Natural killer cell treated with Interleukin-12 subunit alpha and Interleukin-12 subunit beta and Interleukin-15 and Interleukin-18, amount 100 ng/mL, for 72 hours (primary cell): ENCODE results near the gene TBX4. TPM values are rescaled to one million over a fixed set of nuclear protein-coding genes. Genes with fewer than 3 reads are reported as not detected.
"Not testable (repeated sequence)": the region's sequence is repeated elsewhere in the genome, so short reads cannot be mapped to it uniquely, and the experiment has no call there.

Experiments used
- ATAC-seq, 2 donors: fragments of 150-1000 bp; cut with Tn5 transposase in 1 of 2; sonication (Bioruptor Pico), chemical (Tn5 transposase) in 1 of 2; 2 replicates each; pipeline ENCODE4 v1.10.0; 2021
- DNase-seq: peaks from one replicate; pipeline ENCODE4 v3.0.0; 2022; ENCODE audit warnings: low spot score
- H3K27ac Mint-ChIP-seq, 2 donors: 1 replicate in 1 of 2; 2 replicates in 1 of 2; pipeline ENCODE4 v1.8.0; 2022; ENCODE audit warnings: mixed read lengths in 2 of 2, mild to moderate bottlenecking in 1 of 2, moderate library complexity in 1 of 2
- H3K27me3 Mint-ChIP-seq, 2 donors: 1 replicate in 1 of 2; 2 replicates in 1 of 2; pipeline ENCODE4 v1.8.0; 2022; ENCODE audit warnings: mixed read lengths in 2 of 2
- H3K36me3 Mint-ChIP-seq: one replicate; pipeline ENCODE4 v1.8.0; 2022; ENCODE audit warnings: mixed read lengths
- H3K4me1 Mint-ChIP-seq, 2 donors: 1 replicate in 1 of 2; 2 replicates in 1 of 2; pipeline ENCODE4 v1.8.0; 2022; ENCODE audit warnings: low read depth in 2 of 2, mixed read lengths in 2 of 2, mild to moderate bottlenecking in 1 of 2
- H3K4me3 Mint-ChIP-seq: one replicate; pipeline ENCODE4 v1.8.0; 2022; ENCODE audit warnings: mixed read lengths
- H3K9me3 Mint-ChIP-seq: 2 replicates; pipeline ENCODE4 v1.8.0; 2022; ENCODE audit warnings: mixed read lengths
- total RNA-seq, 2 donors: library from RNA; stranded (reverse); gene quantifications; one replicate each; pipeline ENCODE4 v1.2.3, GENCODE V29; 2022

Gene TBX4
- total RNA-seq, 2 donors from 2014 or later, result not detected

DNA sequence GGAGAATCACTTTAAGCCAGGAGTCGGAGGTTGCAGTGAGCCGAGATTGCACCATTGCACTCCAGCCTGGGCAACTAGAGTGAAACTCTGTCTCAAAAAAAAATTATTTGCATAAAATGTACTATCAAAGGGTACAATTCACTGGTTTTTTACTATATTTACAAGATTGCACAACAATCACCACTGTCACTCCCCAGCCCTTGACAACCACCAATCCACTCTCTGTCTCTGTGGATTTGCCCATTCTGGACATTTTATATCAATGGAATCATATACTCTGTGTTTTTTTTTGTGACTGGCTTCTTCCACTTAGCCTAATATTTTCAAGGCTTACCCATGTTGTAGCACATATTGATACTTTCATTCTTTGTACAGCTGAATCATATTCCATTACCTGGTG, 33.8 kb upstream of the TBX4 start:
- no peaks in the 10 kb centered on the region for H3K36me3 Mint-ChIP-seq
- no peak overlapping the region for H3K4me3 Mint-ChIP-seq
- H3K27ac Mint-ChIP-seq, result no peak overlapping the region
- ATAC-seq (no peak), DNase-seq (no peak)
- H3K9me3 Mint-ChIP-seq, result no peaks in the 10 kb centered on the region
- peaks cover 0 to 2% of the 10 kb centered on the region in 2 donors for H3K4me1 Mint-ChIP-seq
- peaks cover 25 to 48% of the 10 kb centered on the region in 2 donors for H3K27me3 Mint-ChIP-seq

DNA sequence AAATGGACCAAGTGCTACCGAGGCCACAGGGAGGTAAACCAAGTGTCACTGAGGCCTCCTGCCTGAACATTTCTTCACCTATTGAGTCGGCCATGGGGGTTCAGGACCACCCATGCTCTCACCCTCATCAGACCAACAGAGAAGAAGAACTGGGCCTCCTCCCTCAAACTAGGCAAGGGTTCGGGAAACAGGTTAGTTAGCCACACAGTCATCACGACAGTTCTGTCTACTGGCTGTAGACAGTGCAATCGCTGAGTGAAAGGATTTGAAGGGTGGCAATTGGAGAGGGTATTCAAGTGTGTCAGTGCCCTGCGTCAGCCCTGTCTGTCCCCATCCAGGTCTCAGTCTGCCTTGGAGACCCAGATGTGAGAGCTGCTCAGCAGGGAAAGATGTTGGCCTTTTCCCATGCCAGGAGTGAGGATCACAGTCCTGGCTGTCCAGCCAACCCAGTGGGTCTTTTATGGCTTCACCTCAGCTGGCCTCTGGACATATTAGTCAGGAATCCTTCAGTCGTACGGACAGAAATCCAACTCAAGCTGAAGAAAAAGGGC, 32.7 kb upstream of the TBX4 start:
- Mint-ChIP-seq H3K27me3 (peaks cover 29 to 48% of the 10 kb centered on the region in 2 donors), H3K4me1 (peaks cover 0 to 2% of the 10 kb centered on the region in 2 donors), H3K36me3 (no peaks in the 10 kb centered on the region), H3K4me3 (no peak overlapping the region), H3K9me3 (no peaks in the 10 kb centered on the region), H3K27ac (no peak overlapping the region)
- DNase-seq (no peak), ATAC-seq (no peak)

DNA sequence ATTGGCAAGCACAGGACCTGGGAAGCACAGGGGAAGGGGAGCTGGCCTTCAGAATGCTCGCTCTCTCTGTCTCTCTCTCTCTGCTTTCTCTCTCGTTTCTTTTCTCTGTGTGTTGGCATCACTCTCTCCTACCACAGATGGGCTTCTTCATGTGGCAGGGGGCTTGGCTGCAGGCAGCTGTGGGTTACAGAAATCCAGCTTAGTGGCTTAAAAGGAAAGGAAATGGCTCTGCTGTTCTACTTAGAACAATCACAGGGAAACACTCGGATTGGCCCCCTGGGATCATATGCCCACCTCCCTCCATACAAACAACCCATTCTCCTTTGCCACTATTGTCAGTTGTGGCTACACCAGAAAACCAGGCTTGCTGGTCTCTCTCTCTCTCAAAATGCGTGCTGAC, 32.2 kb upstream of the TBX4 start:
- peaks cover 0 to 2% of the 10 kb centered on the region in 2 donors for H3K4me1 Mint-ChIP-seq
- no peaks in the 10 kb centered on the region for H3K9me3 Mint-ChIP-seq
- H3K27me3 Mint-ChIP-seq, result peaks cover 29 to 48% of the 10 kb centered on the region in 2 donors
- no peak for ATAC-seq
- H3K4me3 Mint-ChIP-seq, result no peak overlapping the region
- DNase-seq, result no peak
- no peaks in the 10 kb centered on the region for H3K36me3 Mint-ChIP-seq
- H3K27ac Mint-ChIP-seq, result no peak overlapping the region

DNA sequence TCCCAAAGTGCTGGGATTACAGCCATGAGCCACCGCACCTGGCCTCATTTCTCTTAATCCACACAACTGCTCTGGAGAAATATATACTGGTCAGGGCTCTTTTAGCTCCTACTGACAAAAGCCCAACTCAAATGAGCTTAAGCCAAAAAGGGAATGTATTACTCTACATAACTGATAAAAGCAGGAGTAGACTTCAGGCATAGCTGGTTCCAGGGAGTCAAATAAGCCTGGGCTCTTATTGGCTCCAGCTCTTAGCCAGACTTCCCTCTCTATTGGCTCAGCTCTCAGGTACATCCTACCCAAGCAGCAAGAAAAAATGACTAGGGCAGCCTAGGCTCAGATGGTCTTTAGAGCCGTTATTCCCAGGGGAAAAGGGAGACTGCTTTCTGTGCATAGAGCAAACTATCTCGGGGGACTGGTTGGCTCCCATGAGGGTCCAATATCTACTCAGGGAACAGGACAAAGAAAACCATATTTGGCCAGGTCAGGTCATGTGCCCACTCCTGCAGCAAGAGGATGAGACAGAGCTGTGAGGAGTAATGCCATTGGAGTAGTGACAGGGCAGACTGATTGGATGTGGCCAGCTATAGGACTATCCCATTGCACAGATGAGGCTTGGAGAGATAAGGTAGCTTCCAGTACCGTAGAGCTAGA, 31.4 kb upstream of the TBX4 start:
- ATAC-seq, result no peak
- peaks cover 33 to 48% of the 10 kb centered on the region in 2 donors for H3K27me3 Mint-ChIP-seq
- no peak overlapping the region for H3K4me3 Mint-ChIP-seq
- peaks cover 0 to 2% of the 10 kb centered on the region in 2 donors for H3K4me1 Mint-ChIP-seq
- H3K36me3 Mint-ChIP-seq, result no peaks in the 10 kb centered on the region
- no peaks in the 10 kb centered on the region for H3K9me3 Mint-ChIP-seq
- H3K27ac Mint-ChIP-seq, result no peak overlapping the region
- DNase-seq, result no peak

DNA sequence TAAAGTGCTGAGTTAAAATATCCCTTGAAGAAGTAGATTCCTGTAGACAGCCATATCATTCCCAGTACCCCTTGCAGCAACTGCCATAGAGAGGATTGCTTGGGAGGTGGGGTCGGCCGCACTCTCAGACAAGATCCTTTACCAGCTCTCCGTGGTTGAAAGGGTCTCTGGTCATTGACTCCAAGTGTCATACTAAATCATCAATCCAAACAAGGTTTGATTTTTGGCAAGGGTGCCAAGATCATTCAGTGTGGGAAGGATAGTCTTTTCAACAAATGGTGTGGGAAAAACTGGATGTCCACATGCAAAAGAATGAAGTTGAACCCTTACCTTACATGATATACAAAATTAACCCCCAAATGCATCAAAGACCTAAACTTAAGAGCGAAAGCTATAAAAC, 30.8 kb upstream of the TBX4 start:
- no peak for ATAC-seq
- H3K27me3 Mint-ChIP-seq, result peaks cover 33 to 48% of the 10 kb centered on the region in 2 donors
- H3K4me3 Mint-ChIP-seq, result no peak overlapping the region
- H3K36me3 Mint-ChIP-seq, result no peaks in the 10 kb centered on the region
- no peaks in the 10 kb centered on the region for H3K9me3 Mint-ChIP-seq
- no peak overlapping the region for H3K27ac Mint-ChIP-seq
- no peak for DNase-seq
- H3K4me1 Mint-ChIP-seq, result no peaks in the 10 kb centered on the region

DNA sequence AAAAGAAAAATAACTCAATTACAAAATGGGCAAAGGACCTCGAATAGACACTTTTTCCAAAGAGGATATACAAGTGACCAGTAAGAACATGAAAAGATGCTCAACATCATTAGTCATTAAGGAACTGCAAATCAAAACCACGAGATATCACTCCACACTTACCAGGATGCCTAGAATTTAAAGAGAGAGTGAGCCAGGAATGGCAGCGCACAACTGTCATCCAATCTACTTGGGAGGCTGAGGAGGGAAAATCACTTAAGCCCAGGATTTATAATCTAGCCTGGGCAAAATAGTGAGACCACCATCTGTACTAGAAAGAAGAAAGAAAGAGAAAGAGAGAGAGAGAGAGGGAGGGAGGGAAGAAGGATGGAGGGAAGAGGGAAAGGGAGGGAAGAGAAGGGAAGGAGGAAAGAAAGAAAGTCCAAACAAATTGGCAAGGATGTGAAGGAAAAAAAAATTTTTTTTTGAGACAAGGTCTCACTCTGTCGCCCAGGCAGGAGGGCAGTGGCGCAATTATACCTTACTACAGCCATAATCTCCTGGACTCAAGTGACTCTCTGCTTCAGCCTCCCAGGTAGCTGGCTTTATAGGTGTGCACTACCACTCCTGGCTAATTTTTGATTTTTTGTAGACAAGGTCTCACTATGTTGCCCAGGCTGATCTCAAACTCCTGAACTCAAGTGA, 30.0 kb upstream of the TBX4 start:
- Mint-ChIP-seq H3K27ac (no peak overlapping the region), H3K27me3 (peaks cover 36 to 49% of the 10 kb centered on the region in 2 donors), H3K4me1 (no peaks in the 10 kb centered on the region), H3K9me3 (no peaks in the 10 kb centered on the region), H3K4me3 (no peak overlapping the region), H3K36me3 (no peaks in the 10 kb centered on the region)
- no peak for DNase-seq
- no peak for ATAC-seq

DNA sequence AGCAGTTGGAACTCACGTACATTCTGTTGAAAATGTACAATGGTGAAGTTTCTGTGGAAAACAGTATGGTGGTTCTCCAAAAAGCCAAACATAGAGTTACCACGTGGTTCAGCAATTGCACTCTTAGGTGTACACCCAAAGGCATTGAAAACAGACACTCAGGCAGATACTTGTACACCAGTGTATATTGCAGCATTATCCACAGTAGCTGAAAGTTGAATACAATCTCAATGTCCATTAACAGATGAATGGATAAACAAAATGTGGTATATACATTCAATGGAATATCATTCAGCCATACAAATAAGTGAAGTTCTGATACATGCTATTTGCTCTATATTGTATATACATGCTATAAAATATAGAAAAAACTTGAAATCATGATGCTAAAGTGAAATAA, 29.4 kb upstream of the TBX4 start:
- no peaks in the 10 kb centered on the region for H3K36me3 Mint-ChIP-seq
- H3K27ac Mint-ChIP-seq, result no peak overlapping the region
- no peak for ATAC-seq
- no peaks in the 10 kb centered on the region for H3K9me3 Mint-ChIP-seq
- H3K4me1 Mint-ChIP-seq, result no peaks in the 10 kb centered on the region
- no peak for DNase-seq
- no peak overlapping the region for H3K4me3 Mint-ChIP-seq
- peaks cover 36 to 56% of the 10 kb centered on the region in 2 donors for H3K27me3 Mint-ChIP-seq

DNA sequence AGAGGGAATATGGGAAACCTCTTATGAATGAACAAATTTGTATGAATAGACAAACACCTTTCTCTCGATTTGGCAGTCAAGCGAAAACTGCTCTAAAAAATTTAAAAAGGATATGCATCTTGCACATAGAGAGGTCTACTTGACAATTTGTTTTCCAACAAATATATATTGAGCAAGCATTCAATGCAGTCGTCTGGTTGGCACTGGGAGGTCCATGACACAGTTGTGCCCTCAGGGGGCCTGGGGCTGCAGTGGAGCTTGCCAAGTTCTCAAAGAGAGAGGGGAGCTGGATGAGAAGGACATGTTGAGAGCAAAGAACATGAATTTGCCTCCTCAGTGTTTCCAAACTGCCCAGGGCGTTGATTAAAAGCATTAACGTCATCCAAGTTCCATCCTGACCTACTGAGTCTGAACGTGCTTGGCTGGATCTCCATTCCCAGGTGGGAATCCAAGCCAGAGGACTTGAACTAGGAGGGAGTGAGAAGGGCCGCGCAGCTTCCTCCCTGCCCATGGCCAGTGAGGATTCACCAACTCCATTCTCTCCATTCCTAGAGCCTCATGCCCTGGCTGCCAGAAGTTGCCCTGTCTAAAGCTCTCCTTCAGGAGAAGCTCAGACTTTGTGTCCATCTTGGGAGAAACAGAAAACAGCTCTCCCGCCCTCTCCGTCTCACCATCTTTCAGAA, 28.1 kb upstream of the TBX4 start:
- ATAC-seq, result no peak
- no peaks in the 10 kb centered on the region for H3K9me3 Mint-ChIP-seq
- DNase-seq, result no peak
- H3K27me3 Mint-ChIP-seq, result peaks cover 34 to 50% of the 10 kb centered on the region in 2 donors
- H3K4me1 Mint-ChIP-seq, result no peaks in the 10 kb centered on the region
- no peak overlapping the region for H3K4me3 Mint-ChIP-seq
- H3K36me3 Mint-ChIP-seq, result no peaks in the 10 kb centered on the region
- no peak overlapping the region for H3K27ac Mint-ChIP-seq

DNA sequence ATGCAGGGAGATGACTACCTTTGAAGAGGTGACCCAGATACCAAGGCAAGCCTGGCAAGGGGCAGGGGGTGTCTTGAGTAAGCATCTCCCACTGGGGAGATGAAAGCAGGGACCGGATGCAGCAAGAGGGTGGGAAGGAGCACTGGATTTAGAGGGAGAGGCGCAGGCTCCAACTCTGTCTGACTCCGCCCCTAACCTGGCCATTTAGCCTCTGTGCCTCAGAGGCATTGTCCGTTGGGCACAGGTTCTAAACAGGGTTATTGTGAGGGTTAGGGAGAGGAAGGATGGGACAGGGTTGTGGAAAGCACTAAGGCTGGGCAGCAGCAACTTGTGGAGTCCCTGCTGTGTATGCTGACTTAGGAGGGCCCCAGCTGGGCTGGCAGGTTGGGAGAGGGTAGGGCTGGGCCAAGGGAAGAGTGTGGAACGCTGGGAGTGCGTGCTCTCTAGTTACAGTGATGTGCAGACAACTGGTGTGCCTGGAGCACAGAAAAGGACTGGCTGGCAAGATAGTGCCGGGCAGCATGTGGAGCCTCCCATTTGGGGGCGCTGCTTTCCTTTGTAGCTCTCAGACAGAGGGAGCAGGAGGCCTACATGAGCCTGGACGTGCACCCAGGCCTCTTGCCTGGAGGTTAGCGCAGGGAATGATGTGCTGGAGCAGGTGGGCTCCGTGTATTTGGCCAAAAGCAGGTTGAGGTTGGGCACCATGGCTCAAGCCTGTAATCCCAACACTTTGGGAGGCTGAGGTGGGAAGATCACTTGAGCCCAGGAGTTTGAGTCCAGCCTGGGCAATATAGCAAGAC, 26.3 kb upstream of the TBX4 start:
- ATAC-seq (peak in 1 of 2 donors; percentile 37), DNase-seq (no peak)
- H3K27ac Mint-ChIP-seq, result no peak overlapping the region
- H3K4me3 Mint-ChIP-seq, result no peak overlapping the region
- no peaks in the 10 kb centered on the region for H3K36me3 Mint-ChIP-seq
- no peaks in the 10 kb centered on the region for H3K9me3 Mint-ChIP-seq
- no peaks in the 10 kb centered on the region for H3K4me1 Mint-ChIP-seq
- H3K27me3 Mint-ChIP-seq, result peaks cover 23 to 35% of the 10 kb centered on the region in 2 donors

DNA sequence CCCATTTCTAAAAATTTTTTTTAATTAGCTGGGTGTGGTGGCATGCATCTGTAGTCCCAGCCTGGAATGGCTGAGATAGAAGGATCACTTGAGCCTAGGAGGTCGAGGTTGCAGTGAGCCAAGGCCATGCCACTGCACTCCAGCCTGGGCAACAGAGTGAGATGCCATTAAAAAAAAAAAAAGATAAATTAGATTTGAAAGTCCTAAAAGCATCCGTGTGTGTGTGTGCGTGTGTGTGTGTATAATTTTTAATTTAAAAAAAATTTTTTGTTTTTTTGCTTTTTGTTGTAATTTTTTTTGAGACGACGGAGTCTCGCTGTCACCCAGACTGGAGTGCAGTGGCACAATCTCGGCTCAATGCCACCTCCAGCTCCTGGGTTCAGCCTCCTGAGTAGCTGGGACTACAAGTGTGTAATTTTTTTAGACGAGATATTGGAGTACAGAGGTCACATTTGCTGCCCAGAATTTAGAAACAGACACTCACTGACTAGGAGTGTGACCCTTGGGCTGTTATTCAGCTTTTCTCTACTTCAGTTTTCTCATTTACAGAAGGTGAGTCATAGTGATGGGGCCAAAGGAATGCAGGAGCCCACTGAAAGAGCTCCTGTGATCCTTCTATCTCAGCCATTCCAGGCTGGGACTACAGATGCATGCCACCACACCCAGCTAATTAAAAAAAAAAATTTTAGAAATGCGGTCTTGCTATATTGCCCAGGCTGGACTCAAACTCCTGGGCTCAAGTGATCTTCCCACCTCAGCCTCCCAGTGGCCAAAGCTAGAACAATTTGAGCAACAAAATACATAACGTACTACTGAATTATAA, 25.5 kb upstream of the TBX4 start:
- H3K27ac Mint-ChIP-seq, result no peak overlapping the region
- peaks cover 21 to 30% of the 10 kb centered on the region in 2 donors for H3K27me3 Mint-ChIP-seq
- ATAC-seq (no peak), DNase-seq (no peak)
- H3K36me3 Mint-ChIP-seq, result no peaks in the 10 kb centered on the region
- H3K4me1 Mint-ChIP-seq, result no peaks in the 10 kb centered on the region
- H3K4me3 Mint-ChIP-seq, result no peak overlapping the region
- no peaks in the 10 kb centered on the region for H3K9me3 Mint-ChIP-seq

DNA sequence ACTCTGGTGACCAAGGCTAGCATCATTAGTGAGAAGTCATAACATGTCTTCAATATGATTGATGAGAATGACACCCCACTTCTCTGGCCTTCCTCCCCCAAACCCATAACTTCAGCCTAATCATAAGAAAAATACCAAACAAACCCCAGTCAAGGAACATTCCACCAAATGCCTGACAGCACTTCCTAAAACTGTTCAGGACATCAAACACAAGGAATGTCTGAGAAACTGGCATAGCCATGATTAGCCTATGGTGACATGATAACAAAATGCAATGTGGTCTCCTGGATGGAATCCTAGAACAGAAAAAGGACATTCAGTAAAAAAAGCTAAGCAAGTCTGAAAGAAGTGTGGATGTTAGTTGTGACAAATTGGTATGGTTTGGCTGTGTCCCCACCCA, 24.7 kb upstream of the TBX4 start:
- Mint-ChIP-seq H3K4me1 (no peaks in the 10 kb centered on the region), H3K36me3 (no peaks in the 10 kb centered on the region), H3K4me3 (no peak overlapping the region), H3K27ac (no peak overlapping the region), H3K9me3 (no peaks in the 10 kb centered on the region), H3K27me3 (peaks cover 19 to 25% of the 10 kb centered on the region in 2 donors)
- DNase-seq (no peak), ATAC-seq (no peak)

DNA sequence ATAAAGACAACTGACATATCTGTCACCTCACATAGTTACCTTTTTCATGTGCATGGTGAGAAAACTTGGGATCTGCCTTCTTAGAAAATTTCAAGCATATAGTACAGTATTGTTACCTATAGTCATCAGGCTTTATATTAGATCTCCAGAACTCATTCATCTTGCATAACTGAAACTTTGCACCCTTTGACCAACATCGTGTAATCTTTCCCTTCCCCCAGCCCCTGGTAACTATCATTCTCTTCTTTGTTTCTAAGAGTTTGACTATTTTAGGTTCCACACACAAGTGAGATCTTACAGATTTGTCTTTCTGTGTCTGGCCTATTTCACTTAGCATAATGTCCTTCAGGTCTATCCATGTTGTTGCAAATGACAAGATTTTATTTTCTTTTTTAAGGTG, 22.9 kb upstream of the TBX4 start:
- DNase-seq (no peak), ATAC-seq (no peak)
- Mint-ChIP-seq H3K36me3 (no peaks in the 10 kb centered on the region), H3K4me1 (no peaks in the 10 kb centered on the region), H3K9me3 (no peaks in the 10 kb centered on the region), H3K27me3 (peaks cover 17 to 25% of the 10 kb centered on the region in 2 donors), H3K27ac (no peak overlapping the region), H3K4me3 (no peak overlapping the region)

DNA sequence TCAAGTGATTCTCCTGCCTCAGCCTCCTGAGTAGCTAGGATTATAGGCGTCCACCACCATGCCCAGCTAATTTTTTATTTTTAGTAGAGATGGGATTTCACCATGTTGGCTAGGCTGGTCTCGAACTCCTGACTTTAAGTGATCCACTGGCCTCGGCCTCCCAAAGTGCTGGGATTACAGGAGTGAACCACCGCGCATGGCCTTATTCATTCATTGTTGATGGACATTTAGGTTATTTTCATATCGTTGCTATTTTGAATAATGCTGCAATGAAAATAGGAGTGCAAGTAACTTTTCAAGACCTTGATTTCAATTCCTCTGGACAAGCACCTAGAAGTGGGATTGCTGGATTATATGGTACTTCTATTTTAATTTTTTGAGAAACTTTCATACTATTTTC, 22.4 kb upstream of the TBX4 start:
- H3K36me3 Mint-ChIP-seq, H3K27ac Mint-ChIP-seq, H3K4me1 Mint-ChIP-seq, H3K9me3 Mint-ChIP-seq, ATAC-seq, DNase-seq, H3K4me3 Mint-ChIP-seq: not testable (repeated sequence)
- H3K27me3 Mint-ChIP-seq, result peaks cover 20 to 31% of the 10 kb centered on the region in 2 donors
